ENCODE measurements around the gene CHI3L1.

CHI3L1 gene

DNA sequence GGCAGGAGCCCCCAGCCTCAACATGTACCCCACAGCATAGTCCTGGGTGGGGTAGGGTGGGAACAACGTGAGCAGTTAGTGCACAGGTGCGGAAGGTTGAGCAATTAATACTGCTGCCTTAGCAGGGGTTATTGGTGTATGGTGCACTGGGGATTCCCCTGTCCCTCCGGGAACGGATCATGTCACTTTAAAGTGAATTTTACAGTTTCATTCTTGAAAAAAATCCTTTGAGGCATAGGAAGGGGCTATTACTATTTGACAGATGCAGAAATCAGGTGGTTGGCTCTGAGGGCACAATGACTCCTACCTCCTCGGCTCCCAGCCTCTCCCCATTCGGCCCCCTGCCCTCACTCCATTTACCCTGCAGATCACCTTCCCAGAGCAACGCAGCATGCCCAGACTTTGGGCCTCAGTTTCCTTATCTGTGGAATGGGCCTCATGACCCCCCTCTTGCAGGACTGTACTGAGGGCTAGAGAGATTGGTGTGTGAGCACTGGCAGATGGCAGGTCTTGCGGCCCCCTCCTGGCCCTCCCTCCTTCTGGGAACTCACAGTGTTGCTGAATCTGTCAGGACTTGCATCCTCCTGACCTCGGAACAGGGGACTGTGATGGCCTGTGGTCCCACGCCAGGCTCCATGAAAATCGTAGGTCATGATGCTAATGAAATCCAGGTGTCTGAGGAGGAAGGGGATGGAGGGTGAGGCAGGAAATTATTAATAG is 5.7 kb downstream of the CHI3L1 start:
- no peak for TF ChIP-seq ZNF274 (IDR thresholded peaks at IDR 0.05; ENCODE audit: low read depth, low read length)
- no peak overlapping the region for H3K4me3 ChIP-seq (ENCODE audit: low read length)

- no peak overlapping the region for H3K4me3 ChIP-seq (ENCODE audit: low read length)
- no peak for TF ChIP-seq ZNF274 (IDR thresholded peaks at IDR 0.05; ENCODE audit: low read depth, low read length)
These were observed 6.9 kb downstream of the CHI3L1 start for GRCh38 chr1:203179667-203180005.

- no peak for TF ChIP-seq ZNF274 (IDR thresholded peaks at IDR 0.05; ENCODE audit: low read depth, low read length)
These were observed 7.5 kb downstream of the CHI3L1 start for GRCh38 chr1:203178821-203179666.

DNA sequence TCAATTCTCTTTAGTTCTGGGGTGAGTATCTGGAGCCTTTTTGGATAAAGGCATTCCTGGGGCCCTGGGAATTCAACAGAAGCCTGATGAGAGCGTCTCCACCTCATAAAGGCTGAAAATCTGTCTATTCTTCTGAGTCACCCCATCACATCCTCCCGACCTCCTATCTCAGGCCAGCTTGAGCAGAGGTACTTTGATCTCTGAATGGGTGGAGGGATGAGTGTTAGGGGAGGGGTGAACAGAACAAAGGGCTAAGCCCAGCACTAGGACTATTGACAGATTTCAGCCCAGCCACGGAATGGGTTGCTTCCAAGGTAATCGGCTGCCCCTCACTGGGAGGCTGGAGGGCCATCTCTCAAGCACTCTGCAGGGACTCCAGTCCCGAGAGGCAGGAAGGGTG is 8.4 kb downstream of the CHI3L1 start:
- no peak overlapping the region for H3K4me3 ChIP-seq (ENCODE audit: low read length)
- TF ChIP-seq ZNF274 (IDR thresholded peaks at IDR 0.05; ENCODE audit: low read depth, low read length) = no peak

More at GRCh38 chr1:203178821-203179666, 7.5 kb downstream of the CHI3L1 start:
- no peak overlapping the region for H3K4me3 ChIP-seq (ENCODE audit: low read length)

DNA sequence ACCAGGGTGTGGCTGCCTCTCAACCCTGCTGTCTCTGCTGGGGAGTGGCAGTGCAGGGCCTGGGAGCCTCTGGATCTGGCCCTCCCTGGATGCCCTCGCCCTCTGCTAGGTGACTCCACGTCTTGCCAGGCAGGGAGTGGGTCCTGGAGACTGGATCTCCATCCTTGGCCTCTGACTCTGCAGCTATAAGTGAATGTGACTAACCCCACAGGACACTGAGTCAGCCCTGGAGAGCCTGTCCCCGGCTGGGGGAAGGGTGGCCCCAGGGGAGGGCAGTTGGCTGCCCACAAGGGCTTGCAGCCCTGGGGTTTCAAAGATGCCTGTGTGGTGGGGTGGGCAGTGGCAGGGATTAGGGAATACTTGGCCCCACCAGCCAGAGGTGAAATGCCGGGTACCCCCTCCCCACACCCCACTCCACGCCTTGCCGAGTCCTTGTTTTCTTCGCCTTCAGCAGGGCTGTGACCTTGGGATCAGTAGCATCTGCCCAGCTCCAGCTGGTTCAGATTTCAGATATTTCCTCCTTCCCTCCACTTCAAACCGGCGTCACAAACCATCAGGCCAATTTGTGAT is 8.9 kb downstream of the CHI3L1 start:
- no peak for TF ChIP-seq ZNF274 (IDR thresholded peaks at IDR 0.05; ENCODE audit: low read depth, low read length)
- no peak overlapping the region for H3K4me3 ChIP-seq (ENCODE audit: low read length)

DNA sequence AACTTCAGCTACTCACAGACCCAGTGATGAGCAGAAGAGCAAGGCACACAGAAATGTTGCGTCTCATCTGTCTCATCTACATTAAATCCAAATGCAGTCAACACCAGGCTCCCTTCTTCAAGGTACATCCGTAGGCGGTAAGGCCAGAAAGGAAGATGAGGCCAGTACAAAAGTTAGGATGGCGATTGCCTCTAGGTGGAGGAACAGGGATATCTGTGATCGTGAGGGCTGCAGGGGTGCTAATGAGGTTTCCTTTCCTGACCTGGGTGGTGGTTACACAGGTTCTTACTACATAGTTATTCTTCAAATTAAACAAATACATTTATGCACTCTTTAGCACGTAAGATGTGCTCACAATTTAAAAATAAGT is 9.5 kb downstream of the CHI3L1 start:
- H3K4me3 ChIP-seq (ENCODE audit: low read length) = no peak overlapping the region
- TF ChIP-seq ZNF274 (IDR thresholded peaks at IDR 0.05; ENCODE audit: low read depth, low read length) = no peak

DNA sequence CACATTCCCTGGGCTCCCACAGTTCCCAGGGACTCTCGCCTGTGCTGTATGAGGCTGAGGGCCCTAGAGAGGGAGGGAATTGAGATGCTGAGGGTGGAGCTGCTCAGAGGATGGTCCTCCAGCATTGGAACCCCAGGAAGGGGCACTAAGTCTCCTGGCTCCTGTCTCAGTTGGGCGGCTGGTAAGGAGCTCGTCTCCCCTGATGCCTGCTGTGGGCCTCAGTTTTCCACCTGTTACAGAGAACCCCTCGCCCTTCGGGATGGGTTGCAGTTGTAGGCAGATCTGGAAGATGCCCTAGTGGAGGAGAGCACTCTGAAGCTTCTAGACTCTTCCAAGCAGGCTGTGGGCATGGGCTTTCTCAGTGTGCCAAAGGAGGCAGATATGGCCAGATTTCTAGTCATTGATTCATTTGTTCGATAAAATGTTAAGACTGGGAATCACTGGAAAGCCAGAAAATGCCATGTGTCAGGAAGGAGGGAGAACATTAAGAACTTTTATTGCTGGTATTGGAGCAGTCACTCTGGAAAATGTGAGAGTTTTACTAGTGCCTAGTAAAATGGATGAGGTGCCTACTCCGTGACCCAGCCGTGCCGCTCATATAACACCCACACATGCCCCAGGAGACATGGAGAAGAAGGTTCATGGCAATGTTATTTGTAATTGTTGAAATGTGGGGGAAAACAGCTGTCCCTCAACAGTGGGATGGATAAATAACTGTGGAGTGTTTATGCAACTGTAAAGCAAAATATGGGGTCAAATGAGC is 10.1 kb downstream of the CHI3L1 start:
- TF ChIP-seq ZNF274 (IDR thresholded peaks at IDR 0.05; ENCODE audit: low read depth, low read length) = no peak
- H3K4me3 ChIP-seq (ENCODE audit: low read length) = no peak overlapping the region

DNA sequence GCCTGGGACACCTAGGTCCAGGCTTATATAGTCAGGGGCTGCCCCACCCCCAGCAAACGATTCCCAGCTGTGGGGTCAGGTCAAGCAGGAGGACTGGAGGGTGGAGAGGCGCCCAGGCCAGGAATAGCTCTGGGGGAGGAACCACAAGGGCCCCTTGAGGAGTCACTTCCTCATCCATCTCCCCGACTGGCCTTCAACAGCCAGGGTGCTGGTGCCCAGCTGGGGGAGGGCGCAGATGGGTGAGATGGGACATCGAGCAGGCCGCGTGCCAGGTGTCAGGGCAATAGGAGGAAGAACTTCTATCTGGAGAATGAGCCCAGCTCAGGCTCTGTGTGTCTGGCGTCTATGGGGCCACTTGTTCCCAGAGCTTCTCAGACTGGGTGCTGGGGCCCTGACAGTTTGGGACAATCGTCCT is 10.7 kb downstream of the CHI3L1 start:
- TF ChIP-seq ZNF274 (IDR thresholded peaks at IDR 0.05; ENCODE audit: low read depth, low read length) = no peak
- H3K4me3 ChIP-seq (ENCODE audit: low read length) = no peak overlapping the region

GRCh38 chr1:203175237-203175826 is 11.2 kb downstream of the CHI3L1 start, which contains the start of gene MYBPH:
Gene MYBPH (minus strand): TSS chr1:203175826. CDS start chr1:203175755, 71 bp downstream.
- no peak for TF ChIP-seq ZNF274 (IDR thresholded peaks at IDR 0.05; ENCODE audit: low read depth, low read length)
- H3K4me3 ChIP-seq (ENCODE audit: low read length) = no peak within 1 kb of the TSS

- H3K4me3 ChIP-seq (ENCODE audit: low read length) = no peak overlapping the region
- no peak for TF ChIP-seq ZNF274 (IDR thresholded peaks at IDR 0.05; ENCODE audit: low read depth, low read length)
These were observed 12.0 kb downstream of the CHI3L1 start for GRCh38 chr1:203174324-203174985.

DNA sequence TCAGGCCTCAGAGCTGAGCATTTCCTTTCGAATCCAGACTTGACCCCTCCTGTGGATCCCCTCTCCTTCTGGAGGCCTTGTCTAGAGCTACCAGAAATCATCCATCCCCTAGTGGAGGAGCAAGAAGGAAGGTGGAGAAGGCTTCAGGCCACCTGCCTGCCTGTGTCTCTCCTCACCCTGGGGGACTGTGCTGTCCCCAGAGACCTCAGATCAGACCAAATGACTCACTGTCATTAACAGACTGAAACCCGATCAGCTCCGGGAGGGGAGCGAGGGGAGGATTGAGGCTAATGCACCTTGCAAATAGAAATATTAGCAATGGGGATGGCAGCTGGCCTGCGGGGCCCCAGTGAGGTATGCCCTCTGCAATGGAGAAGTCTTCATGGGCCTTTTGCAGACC is 12.9 kb downstream of the CHI3L1 start:
- H3K4me3 ChIP-seq (ENCODE audit: low read length) = no peak overlapping the region
- no peak for TF ChIP-seq ZNF274 (IDR thresholded peaks at IDR 0.05; ENCODE audit: low read depth, low read length)

DNA sequence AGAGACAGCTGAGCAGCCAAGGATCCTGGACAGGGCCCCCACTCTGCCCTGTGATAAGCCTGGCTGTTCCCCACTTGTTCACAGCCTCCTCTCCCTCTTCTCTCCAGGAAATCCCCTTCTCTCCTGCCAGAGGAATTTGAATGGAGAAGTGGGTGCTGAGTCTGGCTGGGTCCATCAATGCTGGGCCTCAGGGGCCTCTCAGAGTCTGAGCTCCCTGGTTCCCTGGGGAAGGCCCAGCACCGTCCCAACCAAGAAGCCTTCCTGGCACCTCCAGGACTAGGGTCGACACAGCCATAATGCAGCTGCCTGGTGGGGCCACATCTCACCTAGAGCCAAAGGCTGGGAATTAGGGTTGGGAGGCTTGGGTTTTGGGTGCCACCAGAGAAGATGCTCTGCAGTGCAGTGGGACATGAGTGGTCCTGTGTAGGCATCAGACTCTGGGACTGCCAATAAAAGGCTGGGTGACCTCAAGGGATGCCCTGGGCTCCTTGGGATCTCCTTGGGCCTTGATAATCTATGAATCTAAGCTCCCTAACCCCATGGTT is 13.4 kb downstream of the CHI3L1 start:
- TF ChIP-seq ZNF274 (IDR thresholded peaks at IDR 0.05; ENCODE audit: low read depth, low read length) = no peak
- H3K4me3 ChIP-seq (ENCODE audit: low read length) = no peak overlapping the region
